GM23338 (cell line): ENCODE measurements around the gene EYS. TPM values are rescaled to one million over a fixed set of nuclear protein-coding genes. Genes with fewer than 3 reads are reported as not detected.

Source experiments
- ATAC-seq: fragments of 200-7000 bp; cut with Tn5 transposase; 3 replicates; pipeline ENCODE4 v1.9.1; 2020
- DNase-seq: peaks from one replicate; pipeline ENCODE4 v3.0.0-alpha.2; 2015; ENCODE audit warnings: low spot score
- H2AFZ ChIP-seq: fragments of 200-600 bp; sonication (generic); 2 replicates; pipeline ENCODE4 v1.8.0; 2016; ENCODE audit warnings: antibody characterized with exemption, mild to moderate bottlenecking, moderate library complexity
- H3F3A ChIP-seq: fragments of 200-600 bp; sonication (generic); replicated peaks from 2 replicates; pipeline ENCODE4 v1.8.0; 2017; ENCODE audit warnings: antibody characterized with exemption, mixed run types, low read depth
- H3K27ac ChIP-seq: fragments of 200-600 bp; sonication (generic); 2 replicates; pipeline ENCODE4 v1.6.1; 2016; ENCODE audit warnings: low read depth
- H3K27me3 ChIP-seq: fragments of 200-600 bp; sonication (generic); 2 replicates; pipeline ENCODE4 v1.8.0; 2016; ENCODE audit warnings: mild to moderate bottlenecking, mixed run types, moderate library complexity; ENCODE audit not compliant: insufficient read depth
- H3K36me3 ChIP-seq: fragments of 200-600 bp; sonication (generic); 2 replicates; pipeline ENCODE4 v1.8.0; 2016; ENCODE audit warnings: mild to moderate bottlenecking; ENCODE audit not compliant: insufficient read depth
- H3K4me1 ChIP-seq: fragments of 200-600 bp; sonication (generic); 2 replicates; pipeline ENCODE4 v1.8.0; 2016; ENCODE audit warnings: mild to moderate bottlenecking, moderate library complexity; ENCODE audit not compliant: insufficient read depth
- H3K4me2 ChIP-seq: fragments of 200-600 bp; sonication (generic); 2 replicates; pipeline ENCODE4 v1.7.1; 2017; ENCODE audit warnings: mixed run types
- H3K4me3 ChIP-seq: fragments of 200-600 bp; sonication (generic); 2 replicates; pipeline ENCODE4 v1.6.1; 2016; ENCODE audit warnings: mixed run types
- H3K79me2 ChIP-seq: fragments of 200-600 bp; sonication (generic); replicated peaks from 2 replicates; pipeline ENCODE4 v1.8.0; 2017; ENCODE audit warnings: mild to moderate bottlenecking; ENCODE audit not compliant: insufficient read depth
- H3K9me2 ChIP-seq: fragments of 200-600 bp; sonication (generic); 2 replicates; pipeline ENCODE4 v1.8.0; 2017; ENCODE audit not compliant: insufficient read depth
- H4K20me1 ChIP-seq: fragments of 200-600 bp; sonication (generic); replicated peaks from 2 replicates; pipeline ENCODE4 v1.8.0; 2017; ENCODE audit warnings: mild to moderate bottlenecking; ENCODE audit not compliant: insufficient read depth
- H3K27ac Mint-ChIP-seq: 2 replicates; pipeline ENCODE4 v1.8.0; 2020; ENCODE audit warnings: inconsistent platforms, mild to moderate bottlenecking, moderate library complexity, mixed read lengths
- H3K27me3 Mint-ChIP-seq: 3 replicates; pipeline ENCODE4 v1.8.0; 2022; ENCODE audit warnings: low read depth, mild to moderate bottlenecking, moderate library complexity, mixed read lengths, inconsistent platforms; ENCODE audit not compliant: insufficient read depth, poor library complexity
- H3K36me3 Mint-ChIP-seq: 3 replicates; pipeline ENCODE4 v1.8.0; 2021; ENCODE audit warnings: low read depth, mild to moderate bottlenecking, inconsistent platforms, moderate library complexity, mixed read lengths
- H3K4me1 Mint-ChIP-seq: 3 replicates; pipeline ENCODE4 v1.8.0; 2020; ENCODE audit warnings: mild to moderate bottlenecking, inconsistent platforms, mixed read lengths
- H3K4me3 Mint-ChIP-seq: 3 replicates; pipeline ENCODE4 v1.8.0; 2021; ENCODE audit warnings: moderate library complexity, mild to moderate bottlenecking, inconsistent platforms, mixed read lengths
- H3K9me3 Mint-ChIP-seq: 3 replicates; pipeline ENCODE4 v1.8.0; 2020; ENCODE audit warnings: moderate library complexity, mild to moderate bottlenecking, inconsistent platforms, mixed read lengths
- CREB1 ChIP-seq: fragments of 250-450 bp; sonication (Bioruptor Pico); IDR thresholded peaks from 2 replicates; pipeline ENCODE4 v1.5.0; 2020; ENCODE audit warnings: low read depth, mild to moderate bottlenecking, moderate library complexity
- CTCF ChIP-seq, 2 experiments: fragments of 200-600 bp in 1 of 2; sonication (generic) in 1 of 2; conservative IDR thresholded peaks; 2 replicates each; pipeline versions ENCODE4 v1.5.1 to v1.6.1; 2016 to 2017; ENCODE audit warnings: antibody characterized with exemption in 2 of 2, low read depth in 2 of 2, mild to moderate bottlenecking in 2 of 2, moderate library complexity in 1 of 2
- ETS1 ChIP-seq: IDR thresholded peaks from 2 replicates; pipeline ENCODE4 v1.6.1; 2016; ENCODE audit warnings: antibody characterized with exemption
- EZH2phosphoT487 ChIP-seq: fragments of 200-600 bp; sonication (generic); IDR thresholded peaks from one replicate; pipeline ENCODE4 v1.8.1; 2018; ENCODE audit warnings: antibody characterized with exemption; ENCODE audit not compliant: unreplicated experiment
- POLR2AphosphoS5 ChIP-seq: IDR thresholded peaks from 2 replicates; pipeline ENCODE4 v1.6.1; 2016; ENCODE audit warnings: antibody characterized with exemption, low read depth
- ZNF462 ChIP-seq: fragments of 250-450 bp; sonication (Bioruptor Pico); IDR thresholded peaks from 2 replicates; pipeline ENCODE4 v1.5.0; 2020; ENCODE audit warnings: mild to moderate bottlenecking, moderate library complexity
- polyA plus RNA-seq: library from polyadenylated mRNA; unstranded; fragments of >200 nt; fragmentation: Nextera tagmentation; extraction: Ambion mirVana; gene quantifications from 2 replicates; pipeline ENCODE4 v1.2.1, GENCODE V29; 2016
- total RNA-seq: library from RNA; depleted of rRNA; stranded (reverse); fragments of >200 nt; shearing (Covaris generic); gene quantifications from 2 replicates; pipeline ENCODE4 v1.2.3, GENCODE V29; 2014

EYS gene
- total and polyA plus RNA-seq, 2 experiments from 2014 or later, result 0.38 to 0.52 TPM

- Mint-ChIP-seq H3K36me3 (no peaks in the 10 kb centered on the region), H3K4me1 (no peaks in the 10 kb centered on the region), H3K4me3 (no peak overlapping the region), H3K9me3 (peaks cover 2% of the 10 kb centered on the region; the same call in 1 of the 3 replicates), H3K27me3 (peaks cover 2% of the 10 kb centered on the region), H3K27ac (no peak overlapping the region)
- H3K4me1 ChIP-seq, result no peaks in the 10 kb centered on the region
- H3K27me3 ChIP-seq, result no peaks in the 10 kb centered on the region
- H3K4me3 ChIP-seq, result no peak overlapping the region
- H3K27ac ChIP-seq, result no peak overlapping the region
- H2AFZ ChIP-seq, result no peak overlapping the region
- H3F3A ChIP-seq, result no peaks in the 10 kb centered on the region
- ATAC-seq (peak; percentile 85), DNase-seq (peak; percentile 80)
- TF ChIP-seq CREB1 (CRISPR knock-in tag) (no peak), CTCF (conservative IDR thresholded peaks at IDR 0.05; ENCODE audit: low read depth in 2 of 2) (peak; percentile 88)
- no peak overlapping the region for H3K4me2 ChIP-seq
- H3K36me3 ChIP-seq, result no peaks in the 10 kb centered on the region
- no peaks in the 10 kb centered on the region for H3K9me2 ChIP-seq
- no peaks in the 10 kb centered on the region for H4K20me1 ChIP-seq
- H3K79me2 ChIP-seq, result no peaks in the 10 kb centered on the region
These were observed 1201.7 kb downstream of the EYS start for GRCh38 chr6:64505312-64505711.

- H3K4me3 Mint-ChIP-seq, result no peak overlapping the region
- Histone ChIP-seq H4K20me1 (no peaks in the 10 kb centered on the region), H3K36me3 (no peaks in the 10 kb centered on the region), H3K4me1 (no peaks in the 10 kb centered on the region), H3K79me2 (no peaks in the 10 kb centered on the region), H3K4me3 (no peak overlapping the region), H3K4me2 (no peak overlapping the region), H3F3A (no peaks in the 10 kb centered on the region), H2AFZ (no peak overlapping the region), H3K27ac (no peak overlapping the region), H3K27me3 (no peaks in the 10 kb centered on the region), H3K9me2 (no peaks in the 10 kb centered on the region)
- H3K36me3 Mint-ChIP-seq, result no peaks in the 10 kb centered on the region
- peaks cover 2% of the 10 kb centered on the region; the same call in 1 of the 3 replicates for H3K9me3 Mint-ChIP-seq
- DNase-seq, result no peak
- ATAC-seq, result no peak
- H3K4me1 Mint-ChIP-seq, result no peaks in the 10 kb centered on the region
- no peak overlapping the region for H3K27ac Mint-ChIP-seq
- H3K27me3 Mint-ChIP-seq, result peaks cover 2% of the 10 kb centered on the region
- TF ChIP-seq CTCF (conservative IDR thresholded peaks at IDR 0.05; ENCODE audit: low read depth in 2 of 2) (no peak), ETS1 (no peak), POLR2AphosphoS5 (no peak), EZH2phosphoT487 (no peak), ZNF462 (CRISPR knock-in tag) (no peak), CREB1 (CRISPR knock-in tag) (no peak)
These were observed 1202.5 kb downstream of the EYS start for GRCh38 chr6:64504503-64504902.
